SK-N-SH (cell line): Measurements from ENCODE around the gene FSD2.

Experiments
- CTCF ChIP-seq: fragments of 200-600 bp; sonication (generic); IDR thresholded peaks from 2 replicates; pipeline ENCODE4 v1.6.1; 2017; ENCODE audit warnings: antibody characterized with exemption, mild to moderate bottlenecking, moderate library complexity
- EP300 ChIP-seq, 2 experiments: IDR thresholded peaks; 2 replicates each; pipeline versions ENCODE4 v1.4.0 to v1.6.1; 2012; ENCODE audit warnings: borderline replicate concordance in 1 of 2, low read depth in 1 of 2, low read length in 1 of 2
- GABPA ChIP-seq: IDR thresholded peaks from 2 replicates; pipeline ENCODE4 v1.4.0; 2012; ENCODE audit warnings: low read depth, mild to moderate bottlenecking
- MAX ChIP-seq: IDR thresholded peaks from 2 replicates; pipeline ENCODE4 v1.4.0; 2012; ENCODE audit warnings: low read depth
- MXI1 ChIP-seq: IDR thresholded peaks from 2 replicates; pipeline ENCODE4 v1.6.1; 2012; ENCODE audit warnings: mild to moderate bottlenecking, low read depth, low read length, improper control_type of control experiment
- NFIC ChIP-seq: IDR thresholded peaks from 2 replicates; pipeline ENCODE4 v1.4.0; 2012; ENCODE audit warnings: borderline replicate concordance
- NRF1 ChIP-seq: IDR thresholded peaks from 2 replicates; pipeline ENCODE4 v1.6.1; 2012; ENCODE audit warnings: low read depth, mild to moderate bottlenecking, low read length
- POLR2AphosphoS5 ChIP-seq: IDR thresholded peaks from 2 replicates; pipeline ENCODE4 v1.6.1; 2012; ENCODE audit warnings: low read depth, low read length
- RAD21 ChIP-seq: IDR thresholded peaks from 2 replicates; pipeline ENCODE4 v1.6.1; 2012; ENCODE audit warnings: mild to moderate bottlenecking, low read length
- RFX5 ChIP-seq: IDR thresholded peaks from 2 replicates; pipeline ENCODE4 v1.6.1; 2012; ENCODE audit warnings: mild to moderate bottlenecking, improper control_type of control experiment, low read length
- TCF12 ChIP-seq: IDR thresholded peaks from 2 replicates; pipeline ENCODE4 v1.4.0; 2012
- TF ChIP-seq, protein P1 (sequence below): fragments of 150-350 bp; IDR thresholded peaks from 2 replicates; pipeline ENCODE4 v1.6.1; 2017; ENCODE audit warnings: antibody characterized with exemption, low read length, low read depth, borderline replicate concordance
- TF ChIP-seq, protein P2 (sequence below): IDR thresholded peaks from 2 replicates; pipeline ENCODE4 v1.4.0; 2012; ENCODE audit warnings: low read depth, borderline replicate concordance

DNA sequence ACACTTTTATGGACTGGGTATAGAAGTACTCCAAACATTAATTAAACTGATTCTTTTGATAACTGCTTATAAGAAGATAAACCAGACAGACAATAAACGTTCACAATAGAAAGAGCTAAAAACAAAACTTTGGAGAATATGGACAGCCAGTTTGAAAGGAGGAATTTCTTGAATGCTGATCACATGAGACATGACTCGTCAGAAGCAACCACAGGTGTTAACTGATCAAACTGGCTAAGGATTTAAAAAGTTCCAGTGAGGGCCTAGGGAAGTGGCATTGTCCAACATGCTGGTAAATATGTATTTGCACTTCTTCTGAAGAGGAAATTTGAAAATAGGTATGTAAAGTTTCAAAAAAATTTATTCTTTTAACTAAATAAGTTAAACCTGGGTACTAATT, 66.8 kb downstream of the FSD2 start:
- TF ChIP-seq, protein P1, sequence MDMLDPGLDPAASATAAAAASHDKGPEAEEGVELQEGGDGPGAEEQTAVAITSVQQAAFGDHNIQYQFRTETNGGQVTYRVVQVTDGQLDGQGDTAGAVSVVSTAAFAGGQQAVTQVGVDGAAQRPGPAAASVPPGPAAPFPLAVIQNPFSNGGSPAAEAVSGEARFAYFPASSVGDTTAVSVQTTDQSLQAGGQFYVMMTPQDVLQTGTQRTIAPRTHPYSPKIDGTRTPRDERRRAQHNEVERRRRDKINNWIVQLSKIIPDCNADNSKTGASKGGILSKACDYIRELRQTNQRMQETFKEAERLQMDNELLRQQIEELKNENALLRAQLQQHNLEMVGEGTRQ = no peak
- TF ChIP-seq RAD21 (no peak), TCF12 (no peak), CTCF (no peak), RFX5 (no peak), MAX (no peak), NRF1 (no peak), EP300 (IDR thresholded peaks at IDR 0.05; ENCODE audit: borderline replicate concordance in 1 of 2, low read depth in 1 of 2, low read length in 1 of 2) (no peak), NFIC (no peak), MXI1 (no peak), GABPA (no peak), POLR2AphosphoS5 (no peak)
- TF ChIP-seq, protein P2, sequence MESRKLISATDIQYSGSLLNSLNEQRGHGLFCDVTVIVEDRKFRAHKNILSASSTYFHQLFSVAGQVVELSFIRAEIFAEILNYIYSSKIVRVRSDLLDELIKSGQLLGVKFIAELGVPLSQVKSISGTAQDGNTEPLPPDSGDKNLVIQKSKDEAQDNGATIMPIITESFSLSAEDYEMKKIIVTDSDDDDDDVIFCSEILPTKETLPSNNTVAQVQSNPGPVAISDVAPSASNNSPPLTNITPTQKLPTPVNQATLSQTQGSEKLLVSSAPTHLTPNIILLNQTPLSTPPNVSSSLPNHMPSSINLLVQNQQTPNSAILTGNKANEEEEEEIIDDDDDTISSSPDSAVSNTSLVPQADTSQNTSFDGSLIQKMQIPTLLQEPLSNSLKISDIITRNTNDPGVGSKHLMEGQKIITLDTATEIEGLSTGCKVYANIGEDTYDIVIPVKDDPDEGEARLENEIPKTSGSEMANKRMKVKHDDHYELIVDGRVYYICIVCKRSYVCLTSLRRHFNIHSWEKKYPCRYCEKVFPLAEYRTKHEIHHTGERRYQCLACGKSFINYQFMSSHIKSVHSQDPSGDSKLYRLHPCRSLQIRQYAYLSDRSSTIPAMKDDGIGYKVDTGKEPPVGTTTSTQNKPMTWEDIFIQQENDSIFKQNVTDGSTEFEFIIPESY = no peak
